ENCODE measurements around the gene PATL1.

The PATL1 gene

GRCh38 chr11:59647245-59647980 lies 21.4 kb downstream of the PATL1 start:
- peaks cover 9% of the 10 kb centered on the region; the same call in 1 of the 2 replicates for H3K36me3 ChIP-seq (ENCODE audit: insufficient read depth)
- no peak for TF ChIP-seq CTCF (conservative IDR thresholded peaks at IDR 0.05; ENCODE audit: low read depth, low read length)
- H3K4me2 ChIP-seq: no peak overlapping the region
- no peaks in the 10 kb centered on the region for H4K20me1 ChIP-seq (ENCODE audit: insufficient read depth)
- H2AFZ ChIP-seq (ENCODE audit: low read depth): no peak overlapping the region
- H3K4me1 ChIP-seq (ENCODE audit: low read depth, poor library complexity, severe bottlenecking): no peaks in the 10 kb centered on the region
- H3K27ac ChIP-seq: no peak overlapping the region
- no peak overlapping the region for H3K4me3 ChIP-seq (IDR thresholded peaks at IDR 0.05; ENCODE audit: insufficient read depth, low read depth, low read length)
- H3K9ac ChIP-seq: no peak overlapping the region
- H3K79me2 ChIP-seq (ENCODE audit: insufficient read depth, low read depth): no peaks in the 10 kb centered on the region
- H3K27me3 ChIP-seq (ENCODE audit: insufficient read depth, low read depth): no peaks in the 10 kb centered on the region

- Histone ChIP-seq H3K27me3 (ENCODE audit: insufficient read depth, low read depth) (no peaks in the 10 kb centered on the region), H3K9ac (no peak overlapping the region), H3K27ac (no peak overlapping the region), H4K20me1 (ENCODE audit: insufficient read depth) (no peaks in the 10 kb centered on the region), H3K36me3 (ENCODE audit: insufficient read depth) (peaks cover 14% of the 10 kb centered on the region; the same call in 1 of the 2 replicates), H3K4me3 (IDR thresholded peaks at IDR 0.05; ENCODE audit: insufficient read depth, low read depth, low read length) (no peak overlapping the region), H3K4me2 (no peak overlapping the region), H3K4me1 (ENCODE audit: low read depth, poor library complexity, severe bottlenecking) (no peaks in the 10 kb centered on the region), H3K79me2 (ENCODE audit: insufficient read depth, low read depth) (no peaks in the 10 kb centered on the region), H2AFZ (ENCODE audit: low read depth) (no peak overlapping the region)
- no peak for TF ChIP-seq CTCF (conservative IDR thresholded peaks at IDR 0.05; ENCODE audit: low read depth, low read length)
Observed at GRCh38 chr11:59644528-59644927, 24.3 kb downstream of the PATL1 start.

- Histone ChIP-seq H3K4me3 (IDR thresholded peaks at IDR 0.05; ENCODE audit: insufficient read depth, low read depth, low read length) (no peak overlapping the region), H2AFZ (ENCODE audit: low read depth) (no peak overlapping the region), H3K4me2 (no peak overlapping the region), H3K27ac (no peak overlapping the region), H3K9ac (no peak overlapping the region), H3K27me3 (ENCODE audit: insufficient read depth, low read depth) (no peaks in the 10 kb centered on the region), H3K79me2 (ENCODE audit: insufficient read depth, low read depth) (no peaks in the 10 kb centered on the region), H4K20me1 (ENCODE audit: insufficient read depth) (no peaks in the 10 kb centered on the region), H3K4me1 (ENCODE audit: low read depth, poor library complexity, severe bottlenecking) (no peaks in the 10 kb centered on the region), H3K36me3 (ENCODE audit: insufficient read depth) (peaks cover 15% of the 10 kb centered on the region; the same call in 1 of the 2 replicates)
- TF ChIP-seq CTCF (conservative IDR thresholded peaks at IDR 0.05; ENCODE audit: low read depth, low read length): no peak
Observed at GRCh38 chr11:59643390-59643789, 25.4 kb downstream of the PATL1 start.

GRCh38 chr11:59641156-59641555 lies 27.7 kb downstream of the PATL1 start:
- no peaks in the 10 kb centered on the region for H3K4me1 ChIP-seq (ENCODE audit: low read depth, poor library complexity, severe bottlenecking)
- no peak for TF ChIP-seq CTCF (conservative IDR thresholded peaks at IDR 0.05; ENCODE audit: low read depth, low read length)
- no peak overlapping the region for H3K4me3 ChIP-seq (IDR thresholded peaks at IDR 0.05; ENCODE audit: insufficient read depth, low read depth, low read length)
- no peaks in the 10 kb centered on the region for H4K20me1 ChIP-seq (ENCODE audit: insufficient read depth)
- H3K9ac ChIP-seq: no peak overlapping the region
- H3K4me2 ChIP-seq: no peak overlapping the region
- no peak overlapping the region for H2AFZ ChIP-seq (ENCODE audit: low read depth)
- no peaks in the 10 kb centered on the region for H3K27me3 ChIP-seq (ENCODE audit: insufficient read depth, low read depth)
- peaks cover 11% of the 10 kb centered on the region; the same call in 1 of the 2 replicates for H3K36me3 ChIP-seq (ENCODE audit: insufficient read depth)
- no peaks in the 10 kb centered on the region for H3K79me2 ChIP-seq (ENCODE audit: insufficient read depth, low read depth)
- H3K27ac ChIP-seq: no peak overlapping the region
